Measurements from ENCODE around the gene TAF6. TPM values are rescaled to one million over a fixed set of nuclear protein-coding genes. Genes with fewer than 3 reads are reported as not detected.
"Not testable (repeated sequence)": the region's sequence is repeated elsewhere in the genome, so short reads cannot be mapped to it uniquely, and the experiment has no call there.

TAF6 gene
- total RNA-seq, 1 donor: 16.1 TPM

DNA sequence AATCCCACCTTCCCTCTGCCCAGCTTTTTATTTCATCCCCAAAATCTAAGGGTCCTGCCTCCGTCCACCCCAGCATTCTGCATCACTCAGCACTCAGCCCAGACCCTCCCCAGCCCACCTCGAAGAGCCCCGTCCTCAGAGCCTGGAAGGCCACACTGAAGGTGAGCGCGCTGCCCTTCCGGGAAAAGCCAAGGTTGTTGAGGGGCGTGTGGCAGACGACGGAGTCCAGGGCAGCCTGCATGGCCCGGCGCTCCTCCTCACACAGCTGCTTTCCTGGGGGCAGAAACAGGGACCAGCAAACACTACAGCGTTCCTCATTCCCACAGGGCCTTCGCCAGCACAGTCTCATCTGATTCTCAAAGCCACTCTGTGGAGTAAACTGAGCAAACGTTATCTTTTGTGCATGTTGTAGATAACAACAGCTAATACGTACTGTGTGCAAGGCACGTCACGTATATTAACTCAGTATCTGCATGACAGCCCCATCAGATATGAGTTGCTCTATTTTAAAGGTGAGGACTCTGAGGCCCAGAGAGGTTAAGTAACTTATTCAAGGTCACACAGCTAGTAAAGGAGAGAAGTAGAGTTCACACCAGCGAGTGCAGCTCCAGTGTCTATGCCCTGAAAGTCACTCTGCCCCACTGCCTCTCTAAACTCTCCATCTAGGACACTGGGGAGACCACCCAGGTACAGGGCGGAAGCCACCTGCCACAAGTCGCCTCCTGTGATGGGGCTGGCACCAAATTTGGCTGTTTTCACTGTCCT is 36.6 kb upstream of the TAF6 start:
- no peak overlapping the region for H3K4me3 ChIP-seq (ENCODE audit: low read length)
- no peaks in the 10 kb centered on the region for H3K9me3 ChIP-seq (ENCODE audit: low read depth, low read length)
- H3K4me1 ChIP-seq (ENCODE audit: insufficient read depth, low read length): peaks cover 78% of the 10 kb centered on the region
- no peaks in the 10 kb centered on the region for H3K27me3 ChIP-seq (ENCODE audit: insufficient read depth, low read length)

- Histone ChIP-seq H3K4me1 (ENCODE audit: insufficient read depth, low read length) (peaks cover 86% of the 10 kb centered on the region), H3K4me3 (ENCODE audit: low read length) (no peak overlapping the region), H3K9me3 (ENCODE audit: low read depth, low read length) (no peaks in the 10 kb centered on the region), H3K27me3 (ENCODE audit: insufficient read depth, low read length) (no peaks in the 10 kb centered on the region)
These were observed 35.7 kb upstream of the TAF6 start for GRCh38 chr7:100154651-100155491.

DNA sequence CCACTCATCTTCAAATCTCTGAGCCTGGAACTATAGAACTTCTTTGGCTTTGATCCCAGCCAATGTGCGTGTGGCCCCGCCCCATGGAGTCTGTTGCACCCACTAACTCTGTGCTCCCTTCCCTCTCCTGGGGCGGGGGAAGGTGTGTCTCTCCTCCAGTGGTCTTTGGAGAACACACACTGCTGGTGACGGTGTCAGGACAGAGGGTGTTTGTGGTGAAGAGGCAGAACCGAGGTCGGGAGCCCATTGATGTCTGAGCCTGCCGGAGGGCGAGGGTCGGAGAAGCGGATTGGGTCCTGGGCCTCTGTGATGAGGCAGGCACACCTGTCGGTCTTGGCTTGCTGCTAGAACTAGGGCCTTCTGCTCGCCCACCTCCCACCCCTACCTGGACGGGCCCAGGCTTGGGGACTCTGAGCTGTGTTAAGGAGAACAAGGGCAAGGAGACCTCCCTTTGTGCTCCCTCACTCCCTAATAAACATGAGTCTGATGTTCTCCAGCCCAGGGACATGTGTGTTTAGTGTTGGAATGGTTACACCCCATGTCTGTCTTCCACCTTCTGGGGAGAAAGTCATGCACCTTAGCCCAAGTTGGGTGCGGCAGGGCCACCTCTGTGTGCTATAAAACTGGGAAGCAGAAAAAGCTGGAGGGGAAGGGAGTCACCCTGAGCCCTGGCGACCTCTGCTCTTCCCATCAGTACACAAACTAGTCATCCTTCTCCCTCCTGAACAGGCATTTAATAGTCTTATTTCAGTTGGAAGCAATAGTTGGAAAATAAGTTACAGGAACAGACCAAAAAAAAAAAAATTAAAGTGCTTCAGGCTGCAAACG is 34.8 kb upstream of the TAF6 start:
- no peaks in the 10 kb centered on the region for H3K9me3 ChIP-seq (ENCODE audit: low read depth, low read length)
- no peaks in the 10 kb centered on the region for H3K27me3 ChIP-seq (ENCODE audit: insufficient read depth, low read length)
- peaks cover 88% of the 10 kb centered on the region for H3K4me1 ChIP-seq (ENCODE audit: insufficient read depth, low read length)
- no peak overlapping the region for H3K4me3 ChIP-seq (ENCODE audit: low read length)

- Histone ChIP-seq H3K9me3 (ENCODE audit: low read depth, low read length) (no peaks in the 10 kb centered on the region), H3K27me3 (ENCODE audit: insufficient read depth, low read length) (no peaks in the 10 kb centered on the region), H3K4me1 (ENCODE audit: insufficient read depth, low read length) (peaks cover 88% of the 10 kb centered on the region), H3K4me3 (ENCODE audit: low read length) (no peak overlapping the region)
These were observed 33.9 kb upstream of the TAF6 start for GRCh38 chr7:100152937-100153666.

GRCh38 chr7:100152404-100152803 is 33.2 kb upstream of the TAF6 start:
- Histone ChIP-seq H3K4me1 (ENCODE audit: insufficient read depth, low read length) (peaks cover 89% of the 10 kb centered on the region), H3K9me3 (ENCODE audit: low read depth, low read length) (no peaks in the 10 kb centered on the region), H3K4me3 (ENCODE audit: low read length) (no peak overlapping the region), H3K27me3 (ENCODE audit: insufficient read depth, low read length) (no peaks in the 10 kb centered on the region)

GRCh38 chr7:100148559-100149328 is 29.6 kb upstream of the TAF6 start, which contains the start of gene LAMTOR4:
Gene LAMTOR4, plus strand, starts transcription at chr7:100148918. Its CDS starts 55 bp downstream, at chr7:100148973.
- Histone ChIP-seq H3K4me1 (ENCODE audit: insufficient read depth, low read length) (peaks cover 55% of the 10 kb centered on the region), H3K9me3 (ENCODE audit: low read depth, low read length) (no peaks in the 10 kb centered on the region), H3K4me3 (ENCODE audit: low read length) (peak within 1 kb of the TSS; percentile 97), H3K27me3 (ENCODE audit: insufficient read depth, low read length) (no peaks in the 10 kb centered on the region)

GRCh38 chr7:100148225-100148558 is 29.0 kb upstream of the TAF6 start:
- Histone ChIP-seq H3K4me1 (ENCODE audit: insufficient read depth, low read length) (peaks cover 49% of the 10 kb centered on the region), H3K9me3 (ENCODE audit: low read depth, low read length) (no peaks in the 10 kb centered on the region), H3K27me3 (ENCODE audit: insufficient read depth, low read length) (no peaks in the 10 kb centered on the region), H3K4me3 (ENCODE audit: low read length) (peak overlapping the region; percentile 97)

DNA sequence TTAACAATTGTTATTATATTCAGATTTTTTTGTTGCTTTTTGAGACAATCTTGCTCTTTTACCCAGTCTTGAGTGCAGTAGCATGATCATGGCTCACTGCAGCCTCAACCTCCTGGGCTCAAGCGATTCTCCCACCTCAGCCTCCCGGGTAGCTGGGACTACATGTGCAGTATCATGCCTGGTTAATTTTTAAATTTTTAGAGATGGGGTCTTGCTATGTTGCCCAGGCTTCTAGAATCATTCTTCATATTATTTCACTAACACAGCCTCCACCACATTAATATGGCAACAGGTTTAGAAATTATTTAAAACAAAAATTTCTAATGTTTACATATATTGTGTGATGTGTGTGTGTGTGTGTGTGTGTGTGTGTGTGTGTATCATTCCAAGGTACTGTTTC is 28.1 kb upstream of the TAF6 start:
- Histone ChIP-seq H3K4me3 (ENCODE audit: low read length) (no peak overlapping the region), H3K9me3 (ENCODE audit: low read depth, low read length) (no peaks in the 10 kb centered on the region), H3K4me1 (ENCODE audit: insufficient read depth, low read length) (peaks cover 45% of the 10 kb centered on the region), H3K27me3 (ENCODE audit: insufficient read depth, low read length) (no peaks in the 10 kb centered on the region)

DNA sequence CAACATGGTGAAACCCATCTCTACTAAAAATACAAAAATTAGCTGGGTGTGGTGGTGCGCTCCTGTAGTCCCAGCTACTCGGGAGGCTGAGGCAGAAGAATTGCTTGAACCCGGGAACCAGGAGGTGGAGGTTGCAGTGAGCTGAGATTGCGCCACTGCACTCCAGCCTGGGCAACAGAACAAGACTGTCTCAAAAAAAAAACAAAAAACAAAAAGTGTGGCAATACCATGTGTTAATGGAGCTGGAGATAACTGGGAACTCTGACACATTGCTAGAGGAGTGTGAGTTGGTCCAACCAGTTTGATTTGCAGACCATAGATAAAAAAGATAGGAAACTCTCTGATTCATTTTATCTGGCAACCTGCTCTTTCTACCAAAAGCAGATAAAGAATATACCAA is 27.2 kb upstream of the TAF6 start:
- H3K4me1 ChIP-seq (ENCODE audit: insufficient read depth, low read length): peaks cover 45% of the 10 kb centered on the region
- H3K4me3 ChIP-seq (ENCODE audit: low read length); H3K27me3 ChIP-seq (ENCODE audit: insufficient read depth, low read length); H3K9me3 ChIP-seq (ENCODE audit: low read depth, low read length): not testable (repeated sequence)

DNA sequence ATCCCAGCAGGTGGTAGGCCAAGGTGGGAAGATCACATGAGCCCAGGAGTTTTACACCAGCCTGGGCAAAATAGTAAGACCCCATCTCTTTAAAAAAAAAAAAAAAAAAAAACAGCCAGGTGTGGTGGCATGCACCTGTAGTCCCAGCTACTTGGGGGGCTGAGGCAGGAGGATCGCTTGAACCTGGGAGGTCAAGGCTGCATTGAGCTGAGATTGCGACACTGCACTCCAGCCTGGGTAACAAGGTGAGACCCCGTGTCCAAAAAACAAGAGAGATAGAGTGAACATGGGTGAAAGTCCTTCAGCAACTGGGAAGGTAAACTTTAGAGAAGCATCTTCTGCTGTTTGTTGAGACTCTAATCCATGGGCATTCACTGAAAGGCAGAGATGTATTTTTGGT is 23.3 kb upstream of the TAF6 start:
- Histone ChIP-seq H3K4me3 (ENCODE audit: low read length) (no peak overlapping the region), H3K4me1 (ENCODE audit: insufficient read depth, low read length) (peaks cover 28% of the 10 kb centered on the region), H3K27me3 (ENCODE audit: insufficient read depth, low read length) (no peaks in the 10 kb centered on the region), H3K9me3 (ENCODE audit: low read depth, low read length) (no peaks in the 10 kb centered on the region)

GRCh38 chr7:100141555-100141949 is 22.4 kb upstream of the TAF6 start:
- Histone ChIP-seq H3K4me3 (ENCODE audit: low read length) (no peak overlapping the region), H3K9me3 (ENCODE audit: low read depth, low read length) (no peaks in the 10 kb centered on the region), H3K27me3 (ENCODE audit: insufficient read depth, low read length) (no peaks in the 10 kb centered on the region)

GRCh38 chr7:100137851-100138760 is 18.9 kb upstream of the TAF6 start:
- Histone ChIP-seq H3K27me3 (ENCODE audit: insufficient read depth, low read length) (no peaks in the 10 kb centered on the region), H3K4me3 (ENCODE audit: low read length) (no peak overlapping the region), H3K4me1 (ENCODE audit: insufficient read depth, low read length) (peaks cover 28% of the 10 kb centered on the region), H3K9me3 (ENCODE audit: low read depth, low read length) (no peaks in the 10 kb centered on the region)

More at GRCh38 chr7:100141555-100141949, 22.4 kb upstream of the TAF6 start:
- H3K4me1 ChIP-seq (ENCODE audit: insufficient read depth, low read length): peaks cover 28% of the 10 kb centered on the region

DNA sequence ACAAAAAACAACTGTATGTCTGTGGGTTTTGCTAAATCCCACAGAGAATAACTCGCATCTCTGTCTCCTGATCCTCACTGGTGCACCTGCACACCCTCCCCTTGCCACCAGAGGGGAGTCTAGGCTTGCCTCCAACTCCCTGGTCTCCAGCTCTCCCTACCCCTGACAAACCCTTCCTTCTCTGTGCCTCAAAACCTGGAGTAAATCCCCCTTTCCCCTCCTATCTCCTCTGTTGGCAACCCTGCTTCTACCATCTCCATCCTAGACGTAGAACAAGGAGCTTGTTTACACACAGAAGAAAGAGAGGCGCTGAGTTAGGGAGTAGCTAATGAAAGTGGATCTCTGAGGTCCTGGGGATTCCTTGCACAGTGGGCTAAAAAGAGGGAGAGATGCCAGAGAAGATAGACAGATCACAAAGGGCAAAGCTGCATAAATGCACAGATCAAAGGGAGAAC is 13.6 kb upstream of the TAF6 start:
- H3K27me3 ChIP-seq (ENCODE audit: insufficient read depth, low read length): no peaks in the 10 kb centered on the region
- no peak overlapping the region for H3K4me3 ChIP-seq (ENCODE audit: low read length)
- H3K9me3 ChIP-seq (ENCODE audit: low read depth, low read length): no peaks in the 10 kb centered on the region
- H3K4me1 ChIP-seq (ENCODE audit: insufficient read depth, low read length): peaks cover 21% of the 10 kb centered on the region
